ENCODE results near the gene MREG. TPM values are rescaled to one million over a fixed set of nuclear protein-coding genes. Genes with fewer than 3 reads are reported as not detected.

The MREG gene
- total RNA-seq, 1 experiment from 2014 or later, result 15.9 TPM

GRCh38 chr2:215905691-215906090, 107.7 kb downstream of the MREG start:
- Histone ChIP-seq H3K27ac (ENCODE audit: low read depth, low read length, poor library complexity, severe bottlenecking) (no peak overlapping the region), H3K4me1 (ENCODE audit: insufficient read depth, low read length, poor library complexity, severe bottlenecking) (no peaks in the 10 kb centered on the region), H3K27me3 (replicated peaks; ENCODE audit: insufficient read depth, low read depth, low read length, poor library complexity) (no peaks in the 10 kb centered on the region), H3K4me3 (ENCODE audit: low read depth, low read length, poor library complexity, severe bottlenecking) (no peak overlapping the region), H3K36me3 (ENCODE audit: insufficient read depth, low read length, poor library complexity, severe bottlenecking) (no peaks in the 10 kb centered on the region), H3K9me3 (ENCODE audit: low read depth, low read length, poor library complexity, severe bottlenecking) (no peaks in the 10 kb centered on the region)
- CTCF ChIA-PET, result no interaction called here
- TF ChIP-seq CTCF (conservative IDR thresholded peaks at IDR 0.05; ENCODE audit: low read depth, low read length) (no peak), EZH2 (IDR thresholded peaks at IDR 0.05; ENCODE audit: borderline replicate concordance, low read depth, low read length, poor library complexity, severe bottlenecking) (no peak)
- DNase-seq (ENCODE audit: low spot score), result no peak
- POLR2A ChIA-PET (ENCODE audit: low non-redundant PET), result no interaction called here
- no TSS peak for BruUV-seq (replicated peaks)
- intact Hi-C loops (cut with micrococcal nuclease; ENCODE audit: unreplicated experiment), result no loop called here

- no TSS peak for BruUV-seq (replicated peaks)
- no peak for TF ChIP-seq CTCF (conservative IDR thresholded peaks at IDR 0.05; ENCODE audit: low read depth, low read length)
- TF ChIP-seq EZH2 (IDR thresholded peaks at IDR 0.05; ENCODE audit: borderline replicate concordance, low read depth, low read length, poor library complexity, severe bottlenecking), result no peak
- intact Hi-C loops (cut with micrococcal nuclease; ENCODE audit: unreplicated experiment), result no loop called here
Measured at GRCh38 chr2:215904101-215904500, 109.2 kb downstream of the MREG start.

GRCh38 chr2:215903203-215903602, 110.1 kb downstream of the MREG start:
- ChIA-PET POLR2A (ENCODE audit: low non-redundant PET) (no interaction called here), CTCF (no interaction called here)
- Histone ChIP-seq H3K27me3 (replicated peaks; ENCODE audit: insufficient read depth, low read depth, low read length, poor library complexity) (no peaks in the 10 kb centered on the region), H3K27ac (ENCODE audit: low read depth, low read length, poor library complexity, severe bottlenecking) (no peak overlapping the region), H3K4me3 (ENCODE audit: low read depth, low read length, poor library complexity, severe bottlenecking) (no peak overlapping the region), H3K36me3 (ENCODE audit: insufficient read depth, low read length, poor library complexity, severe bottlenecking) (no peaks in the 10 kb centered on the region), H3K9me3 (ENCODE audit: low read depth, low read length, poor library complexity, severe bottlenecking) (no peaks in the 10 kb centered on the region), H3K4me1 (ENCODE audit: insufficient read depth, low read length, poor library complexity, severe bottlenecking) (peaks cover 12% of the 10 kb centered on the region)
- BruUV-seq (replicated peaks), result no TSS peak
- intact Hi-C loops (cut with micrococcal nuclease; ENCODE audit: unreplicated experiment), result no loop called here
- TF ChIP-seq EZH2 (IDR thresholded peaks at IDR 0.05; ENCODE audit: borderline replicate concordance, low read depth, low read length, poor library complexity, severe bottlenecking) (no peak), CTCF (conservative IDR thresholded peaks at IDR 0.05; ENCODE audit: low read depth, low read length) (no peak)
- DNase-seq (ENCODE audit: low spot score), result no peak

More at GRCh38 chr2:215904101-215904500, 109.2 kb downstream of the MREG start:
- peaks cover 3% of the 10 kb centered on the region for H3K4me1 ChIP-seq (ENCODE audit: insufficient read depth, low read length, poor library complexity, severe bottlenecking)
- H3K9me3 ChIP-seq (ENCODE audit: low read depth, low read length, poor library complexity, severe bottlenecking), result no peaks in the 10 kb centered on the region
- no peaks in the 10 kb centered on the region for H3K36me3 ChIP-seq (ENCODE audit: insufficient read depth, low read length, poor library complexity, severe bottlenecking)
- H3K4me3 ChIP-seq (ENCODE audit: low read depth, low read length, poor library complexity, severe bottlenecking), result no peak overlapping the region
- CTCF ChIA-PET, result no interaction called here
- H3K27me3 ChIP-seq (replicated peaks; ENCODE audit: insufficient read depth, low read depth, low read length, poor library complexity), result no peaks in the 10 kb centered on the region
- POLR2A ChIA-PET (ENCODE audit: low non-redundant PET), result no interaction called here
- peak; percentile 18 for DNase-seq (ENCODE audit: low spot score)
- no peak overlapping the region for H3K27ac ChIP-seq (ENCODE audit: low read depth, low read length, poor library complexity, severe bottlenecking)
